NCI-H1092 treated with DMSO at 0.1 percent for 48 hours (cell line): ENCODE results near the gene CTNNA2.
"Not testable (repeated sequence)": the region's sequence is repeated elsewhere in the genome, so short reads cannot be mapped to it uniquely, and the experiment has no call there.

Experiments used
- DNase-seq: peaks from one replicate; lab custom pipeline; 2025; lab: John Stamatoyannopoulos, UW

The CTNNA2 gene

DNA sequence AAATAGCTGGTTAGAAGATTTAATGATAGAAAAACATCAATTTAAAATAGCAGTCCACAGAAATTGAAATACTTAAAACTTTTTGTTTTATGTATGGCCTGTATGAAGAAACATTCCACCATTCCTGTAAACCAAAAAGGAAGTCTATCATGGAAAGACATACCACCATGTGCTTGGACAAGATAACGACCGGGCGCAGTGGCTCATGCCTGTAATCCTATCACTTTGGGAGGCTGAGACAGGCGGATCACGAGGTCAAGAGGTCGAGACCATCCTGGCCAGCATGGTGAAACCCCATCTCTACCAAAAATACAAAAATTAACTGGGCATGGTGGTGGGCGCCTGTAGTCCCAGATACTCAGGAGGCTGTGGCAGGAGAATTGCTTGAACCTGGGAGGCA lies 519.8 kb downstream of the CTNNA2 start:
- DNase-seq, result not testable (repeated sequence)

DNA sequence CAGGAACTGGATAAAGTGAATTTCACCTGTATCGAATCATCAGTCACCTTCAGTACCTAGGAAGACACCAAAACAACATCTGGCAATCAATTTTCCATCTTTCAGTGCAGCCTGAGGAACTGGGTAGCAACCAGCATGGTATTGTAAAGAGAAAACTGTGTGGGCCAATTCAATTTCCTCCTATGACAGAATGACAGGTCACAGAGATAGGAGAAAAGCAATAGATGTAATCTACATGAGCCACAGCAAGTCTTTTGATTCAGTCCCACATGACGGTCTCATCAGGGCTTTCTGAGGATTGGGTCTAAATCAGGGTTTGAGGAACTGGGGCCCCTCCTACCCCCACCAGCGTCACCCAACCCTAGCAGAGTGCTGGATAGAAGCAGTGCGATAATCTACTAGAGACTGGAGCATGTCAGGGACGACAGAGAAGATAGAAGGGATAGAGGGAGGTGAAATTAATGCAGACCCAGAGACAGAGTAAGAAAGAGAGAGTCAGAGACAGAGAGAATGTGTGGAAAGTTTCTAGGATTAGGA lies 523.0 kb downstream of the CTNNA2 start:
- DNase-seq, result no peak

DNA sequence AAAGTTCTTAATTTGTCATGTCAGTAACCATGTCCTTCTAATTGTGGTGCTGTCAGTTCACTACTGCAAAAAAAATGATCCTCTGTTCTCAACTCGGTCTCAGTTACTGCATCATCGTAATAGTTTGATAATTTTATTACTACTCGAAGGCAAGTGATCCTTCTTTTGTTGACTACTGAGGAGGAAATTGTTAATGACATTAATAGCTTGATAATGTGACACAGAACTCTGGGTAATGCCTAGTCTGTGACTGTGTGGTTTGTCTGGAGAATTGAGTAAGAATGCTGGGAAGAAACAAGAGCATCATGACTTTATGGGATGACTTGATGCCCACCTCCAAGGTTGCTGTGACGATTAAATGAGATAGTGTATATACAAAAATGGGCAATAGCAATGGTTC lies 524.5 kb downstream of the CTNNA2 start:
- no peak for DNase-seq

- DNase-seq, result no peak
Observed at GRCh38 chr2:80040226-80040625, 527.4 kb downstream of the CTNNA2 start.

GRCh38 chr2:80042635-80043034 lies 529.8 kb downstream of the CTNNA2 start:
- no peak for DNase-seq

DNA sequence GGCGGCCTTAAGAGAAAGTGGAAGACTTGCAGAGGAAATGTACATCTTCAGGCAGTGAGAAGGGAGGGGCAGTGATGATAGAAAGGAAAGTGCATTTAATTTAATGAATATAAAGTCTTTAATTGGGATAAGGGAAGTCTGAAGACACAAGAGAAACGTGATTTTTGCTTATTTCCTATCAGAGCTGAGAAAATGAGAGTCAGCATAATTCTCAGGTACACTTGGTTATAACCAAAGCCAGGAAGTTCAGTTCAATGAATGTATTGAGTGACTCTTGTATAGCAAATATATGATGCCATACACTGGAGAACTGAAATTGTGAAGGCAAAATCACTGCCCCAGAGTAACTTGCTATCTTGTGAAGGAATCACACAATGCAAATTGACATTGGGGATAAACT lies 535.4 kb downstream of the CTNNA2 start:
- no peak for DNase-seq

GRCh38 chr2:80050246-80050645 lies 537.4 kb downstream of the CTNNA2 start:
- DNase-seq, result peak; percentile 3

GRCh38 chr2:80053522-80054345 lies 540.9 kb downstream of the CTNNA2 start:
- peak; percentile 30 for DNase-seq

- DNase-seq, result peak; percentile 30
Observed at GRCh38 chr2:80054346-80054675, 541.5 kb downstream of the CTNNA2 start.

GRCh38 chr2:80057956-80058355 lies 545.1 kb downstream of the CTNNA2 start:
- DNase-seq, result no peak

DNA sequence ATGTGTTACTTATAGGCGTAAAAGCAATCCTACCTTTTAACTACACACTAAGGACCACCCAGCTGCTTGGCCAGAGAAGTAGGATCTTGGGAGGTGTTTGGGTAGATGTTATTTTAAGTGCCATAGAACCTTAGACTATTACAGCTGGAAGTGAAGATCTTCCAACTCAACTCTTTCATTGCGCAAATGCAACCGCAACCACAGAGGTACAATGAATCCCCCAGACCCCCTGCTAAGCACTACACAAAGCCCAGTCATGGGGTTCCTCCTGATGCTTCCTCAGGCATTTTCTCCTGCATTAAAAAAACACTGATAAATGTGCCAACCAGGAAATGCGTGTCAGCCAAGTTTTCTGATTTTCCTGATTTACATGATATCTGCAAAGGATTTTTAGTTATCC lies 545.7 kb downstream of the CTNNA2 start:
- no peak for DNase-seq

DNA sequence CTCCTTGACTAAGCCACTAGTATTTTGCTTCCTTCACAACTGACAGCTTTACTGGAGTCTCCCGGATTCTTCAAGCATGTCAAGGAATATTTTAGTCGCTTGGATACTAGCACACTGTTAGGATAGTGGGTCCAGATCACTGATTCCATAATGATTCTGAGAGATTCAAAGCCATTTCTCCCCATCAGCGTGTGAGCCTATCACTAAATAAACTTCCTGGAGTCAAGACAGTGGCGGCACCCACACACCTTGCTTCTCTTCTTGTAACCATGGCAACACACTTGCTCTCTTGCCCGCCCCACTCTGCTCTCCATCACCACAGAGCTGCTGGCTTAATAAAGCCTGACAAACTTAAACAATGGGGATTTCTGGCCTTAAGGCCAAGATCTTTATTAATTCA lies 546.6 kb downstream of the CTNNA2 start:
- no peak for DNase-seq

GRCh38 chr2:80061881-80062280 lies 549.0 kb downstream of the CTNNA2 start:
- no peak for DNase-seq

- no peak for DNase-seq
Observed at GRCh38 chr2:80062298-80062697, 549.4 kb downstream of the CTNNA2 start.

DNA sequence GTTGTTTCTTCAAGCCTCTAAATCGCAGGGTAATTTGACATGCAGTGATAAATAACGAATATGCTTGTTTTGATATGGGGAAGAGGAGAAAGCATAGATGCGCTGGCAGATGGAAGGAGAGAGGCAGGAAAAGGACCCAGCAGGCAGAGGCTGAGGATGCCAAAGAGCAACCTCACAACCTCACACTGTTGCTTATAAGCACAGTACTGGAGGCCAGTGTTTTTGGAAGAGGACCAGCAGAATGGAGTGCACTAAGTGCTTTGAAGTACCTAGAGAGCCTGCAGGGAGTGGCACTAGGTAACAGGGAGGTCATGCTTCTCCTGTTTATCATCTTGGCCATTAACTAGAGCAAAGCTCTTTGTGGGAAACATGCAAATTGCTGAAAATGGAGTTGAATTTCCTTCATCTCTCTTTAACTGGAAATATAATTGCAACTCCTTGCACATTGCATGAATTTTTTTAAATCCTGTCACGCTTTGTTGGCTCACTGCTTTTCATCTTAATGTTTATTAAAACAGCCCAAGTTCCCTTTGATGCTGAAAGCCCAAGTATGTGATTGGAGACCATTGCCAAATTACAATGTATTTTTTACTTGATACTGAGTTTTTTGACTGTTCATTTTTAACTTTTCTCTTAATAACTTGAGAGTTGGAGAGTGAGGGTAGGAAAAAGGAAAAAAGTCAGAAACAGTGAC lies 555.3 kb downstream of the CTNNA2 start:
- peak; percentile 52 for DNase-seq

- no peak for DNase-seq
Observed at GRCh38 chr2:80070587-80070986, 557.7 kb downstream of the CTNNA2 start.

GRCh38 chr2:80071941-80072340 lies 559.1 kb downstream of the CTNNA2 start:
- no peak for DNase-seq

GRCh38 chr2:80073134-80073561 lies 560.3 kb downstream of the CTNNA2 start:
- peak; percentile 44 for DNase-seq

DNA sequence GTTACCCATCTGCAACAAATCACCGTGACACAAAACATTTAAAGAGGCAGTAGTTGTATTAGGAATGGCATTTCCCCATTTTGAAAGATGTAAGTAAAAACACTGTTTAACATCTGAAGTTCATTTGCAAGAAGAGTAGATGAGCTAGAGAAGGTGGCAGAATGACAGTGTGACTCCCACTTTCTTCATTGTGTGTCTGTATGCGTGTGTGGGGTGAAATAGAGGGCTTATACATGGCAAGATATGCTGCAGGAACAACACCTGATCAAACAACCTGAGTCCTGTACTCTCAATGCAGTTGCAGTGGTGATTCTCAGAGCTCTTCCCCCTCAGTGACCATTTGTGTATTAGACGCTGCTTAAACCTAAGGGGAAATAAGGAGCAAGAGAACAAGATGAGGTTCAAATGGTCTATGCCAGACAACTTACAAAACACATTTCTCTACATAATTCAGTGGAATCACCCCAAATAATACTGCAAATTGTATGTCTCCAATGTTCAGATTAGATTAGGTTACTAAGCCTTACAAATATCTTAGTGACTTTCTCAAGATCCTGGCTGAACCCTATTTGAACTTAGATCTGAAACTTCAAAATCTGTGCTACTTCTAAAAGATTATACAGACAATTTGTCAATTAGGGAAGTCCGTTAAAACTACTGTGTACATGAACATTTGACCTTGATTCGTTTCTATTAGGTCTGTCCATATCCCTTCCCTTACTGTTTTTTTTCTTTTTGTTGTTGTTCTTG lies 561.6 kb downstream of the CTNNA2 start:
- DNase-seq, result no peak

DNA sequence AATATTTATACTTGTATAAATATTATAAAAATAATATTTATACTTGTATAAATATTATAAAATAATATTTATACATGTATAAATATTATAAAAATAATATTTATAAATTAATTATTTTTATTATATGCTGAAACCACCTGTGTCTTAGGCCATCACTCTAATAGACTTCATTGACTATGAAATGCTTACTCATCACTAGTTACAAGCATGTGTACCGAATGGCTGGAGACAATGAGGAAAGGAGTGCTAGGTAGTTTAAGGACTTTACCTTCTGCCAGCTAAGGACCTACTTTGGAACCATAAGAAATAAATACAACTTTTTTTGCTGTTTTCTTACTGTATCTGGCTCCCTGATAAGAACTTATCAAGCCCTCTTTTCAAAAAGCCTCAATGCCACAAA lies 562.9 kb downstream of the CTNNA2 start:
- no peak for DNase-seq

DNA sequence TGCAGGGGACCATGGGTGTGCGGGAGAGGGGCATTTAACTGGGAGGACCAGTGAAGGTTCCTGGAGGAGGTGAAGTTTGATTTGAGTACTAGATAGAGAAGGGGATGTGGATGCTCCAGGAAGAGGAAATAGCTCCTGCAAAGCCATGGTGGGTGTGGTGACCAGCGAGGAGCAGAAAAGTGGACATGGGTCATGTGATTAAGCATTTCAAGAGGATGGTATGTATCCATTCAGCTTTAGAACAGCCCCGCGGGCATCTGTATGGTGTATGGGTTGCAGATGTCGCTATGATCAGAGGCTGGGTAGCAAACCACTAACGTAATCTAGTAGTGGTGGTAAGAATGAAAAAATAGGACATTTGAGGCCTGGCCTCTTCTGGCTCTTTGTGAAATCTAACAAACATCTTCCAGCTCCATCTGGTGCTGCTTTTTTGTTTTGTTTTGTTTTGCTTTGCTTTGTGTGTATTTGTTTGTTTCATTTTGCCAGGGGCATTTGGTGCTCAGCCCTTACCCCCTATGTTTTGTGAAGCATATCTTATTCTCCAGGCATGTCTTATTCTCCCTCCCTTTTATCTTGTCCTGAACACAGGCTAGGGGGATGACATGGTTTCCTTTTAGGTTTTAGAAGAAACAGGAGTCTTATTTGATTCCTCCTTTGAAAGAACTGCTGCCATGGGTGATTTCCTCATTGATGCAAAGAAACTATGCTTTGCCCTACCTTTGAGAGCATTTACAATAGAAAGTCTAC lies 565.6 kb downstream of the CTNNA2 start:
- DNase-seq, result no peak

DNA sequence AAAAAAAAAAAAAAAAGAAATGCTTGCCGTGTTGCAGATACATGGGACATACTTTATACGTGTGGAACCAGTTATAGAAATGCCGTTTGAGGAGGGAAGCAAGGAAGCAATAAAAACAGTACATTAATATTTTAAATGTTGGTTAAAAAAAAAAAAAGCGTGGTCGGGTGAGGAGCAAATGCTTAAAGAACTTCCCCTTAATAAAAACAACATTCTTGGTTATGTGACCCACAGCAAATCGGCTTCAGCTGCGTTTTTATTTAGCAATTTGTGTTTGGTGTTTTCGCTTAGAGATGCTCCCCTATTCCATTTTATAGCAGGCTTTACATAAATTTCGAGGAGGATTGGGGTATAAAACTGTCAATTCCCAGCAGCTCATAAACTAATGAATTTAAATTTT lies 568.1 kb downstream of the CTNNA2 start:
- DNase-seq, result no peak
